Measurements from ENCODE around the gene ATXN1. TPM values are rescaled to one million over a fixed set of nuclear protein-coding genes. Genes with fewer than 3 reads are reported as not detected.

ATXN1 gene
- total RNA-seq, 1 experiment from 2014 or later = 19.7 TPM

GRCh38 chr6:16694781-16695578 lies 66.3 kb downstream of the ATXN1 start:
- Mint-ChIP-seq H3K27ac (ENCODE audit: unreplicated experiment) (no peak overlapping the region), H3K4me3 (ENCODE audit: low read depth, unreplicated experiment) (no peak overlapping the region), H3K9me3 (ENCODE audit: low read depth, unreplicated experiment) (no peaks in the 10 kb centered on the region), H3K36me3 (ENCODE audit: insufficient read depth, unreplicated experiment) (no peaks in the 10 kb centered on the region), H3K27me3 (ENCODE audit: unreplicated experiment) (no peaks in the 10 kb centered on the region), H3K4me1 (ENCODE audit: low read depth, unreplicated experiment) (peaks cover 12% of the 10 kb centered on the region)
- CTCF ChIA-PET = interaction anchor here (0.7 kb wide), 1 partner anchor 60 kb away, joined by 4 read pairs; no protein-coding TSS in a partner anchor
- BruUV-seq (replicated peaks) = no TSS peak
- DNase-seq = no peak
- TF ChIP-seq, protein P1, sequence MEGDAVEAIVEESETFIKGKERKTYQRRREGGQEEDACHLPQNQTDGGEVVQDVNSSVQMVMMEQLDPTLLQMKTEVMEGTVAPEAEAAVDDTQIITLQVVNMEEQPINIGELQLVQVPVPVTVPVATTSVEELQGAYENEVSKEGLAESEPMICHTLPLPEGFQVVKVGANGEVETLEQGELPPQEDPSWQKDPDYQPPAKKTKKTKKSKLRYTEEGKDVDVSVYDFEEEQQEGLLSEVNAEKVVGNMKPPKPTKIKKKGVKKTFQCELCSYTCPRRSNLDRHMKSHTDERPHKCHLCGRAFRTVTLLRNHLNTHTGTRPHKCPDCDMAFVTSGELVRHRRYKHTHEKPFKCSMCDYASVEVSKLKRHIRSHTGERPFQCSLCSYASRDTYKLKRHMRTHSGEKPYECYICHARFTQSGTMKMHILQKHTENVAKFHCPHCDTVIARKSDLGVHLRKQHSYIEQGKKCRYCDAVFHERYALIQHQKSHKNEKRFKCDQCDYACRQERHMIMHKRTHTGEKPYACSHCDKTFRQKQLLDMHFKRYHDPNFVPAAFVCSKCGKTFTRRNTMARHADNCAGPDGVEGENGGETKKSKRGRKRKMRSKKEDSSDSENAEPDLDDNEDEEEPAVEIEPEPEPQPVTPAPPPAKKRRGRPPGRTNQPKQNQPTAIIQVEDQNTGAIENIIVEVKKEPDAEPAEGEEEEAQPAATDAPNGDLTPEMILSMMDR (IDR thresholded peaks at IDR 0.05; ENCODE audit: unreplicated experiment) = no peak
- intact Hi-C loops (cut with micrococcal nuclease; ENCODE audit: unreplicated experiment) = no loop called here

- intact Hi-C loops (cut with micrococcal nuclease; ENCODE audit: unreplicated experiment) = no loop called here
- BruUV-seq (replicated peaks) = no TSS peak
- Mint-ChIP-seq H3K4me3 (ENCODE audit: low read depth, unreplicated experiment) (no peak overlapping the region), H3K4me1 (ENCODE audit: low read depth, unreplicated experiment) (peaks cover 12% of the 10 kb centered on the region), H3K27me3 (ENCODE audit: unreplicated experiment) (no peaks in the 10 kb centered on the region), H3K27ac (ENCODE audit: unreplicated experiment) (no peak overlapping the region), H3K36me3 (ENCODE audit: insufficient read depth, unreplicated experiment) (no peaks in the 10 kb centered on the region), H3K9me3 (ENCODE audit: low read depth, unreplicated experiment) (no peaks in the 10 kb centered on the region)
- CTCF ChIA-PET = no interaction called here
- TF ChIP-seq, protein P1 (IDR thresholded peaks at IDR 0.05; ENCODE audit: unreplicated experiment) = no peak
- no peak for DNase-seq
Observed at GRCh38 chr6:16691324-16691723, 69.9 kb downstream of the ATXN1 start.

DNA sequence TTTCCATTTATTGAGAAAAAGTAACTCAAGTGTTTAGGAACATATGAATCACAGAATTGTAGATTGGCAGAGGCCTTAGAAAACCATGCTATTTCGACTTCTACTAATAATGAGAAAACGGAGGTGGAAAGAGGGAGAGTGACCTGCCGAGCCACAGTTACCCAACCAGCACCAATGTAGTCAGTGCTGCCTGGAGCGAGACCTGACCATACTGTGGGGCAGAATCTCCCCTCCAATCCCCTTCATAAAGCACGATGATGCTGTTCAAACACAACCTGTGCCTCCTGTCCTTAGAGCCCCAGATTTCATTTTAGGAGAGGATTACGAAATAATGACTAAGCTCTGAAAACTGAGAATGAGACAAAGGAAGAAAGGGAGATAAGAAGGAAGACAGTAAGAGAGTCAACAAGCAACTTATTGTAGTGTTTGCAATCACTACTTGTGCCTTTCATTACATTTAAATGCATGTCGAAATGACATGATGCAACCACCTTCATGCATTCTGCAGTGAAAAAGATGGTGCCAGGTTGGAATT lies 70.6 kb downstream of the ATXN1 start:
- intact Hi-C loops (cut with micrococcal nuclease; ENCODE audit: unreplicated experiment) = no loop called here
- DNase-seq = no peak
- Mint-ChIP-seq H3K36me3 (ENCODE audit: insufficient read depth, unreplicated experiment) (no peaks in the 10 kb centered on the region), H3K27ac (ENCODE audit: unreplicated experiment) (no peak overlapping the region), H3K27me3 (ENCODE audit: unreplicated experiment) (no peaks in the 10 kb centered on the region), H3K9me3 (ENCODE audit: low read depth, unreplicated experiment) (no peaks in the 10 kb centered on the region), H3K4me1 (ENCODE audit: low read depth, unreplicated experiment) (peaks cover 12% of the 10 kb centered on the region), H3K4me3 (ENCODE audit: low read depth, unreplicated experiment) (no peak overlapping the region)
- CTCF ChIA-PET = no interaction called here
- no TSS peak for BruUV-seq (replicated peaks)
- TF ChIP-seq, protein P1 (IDR thresholded peaks at IDR 0.05; ENCODE audit: unreplicated experiment) = no peak

DNA sequence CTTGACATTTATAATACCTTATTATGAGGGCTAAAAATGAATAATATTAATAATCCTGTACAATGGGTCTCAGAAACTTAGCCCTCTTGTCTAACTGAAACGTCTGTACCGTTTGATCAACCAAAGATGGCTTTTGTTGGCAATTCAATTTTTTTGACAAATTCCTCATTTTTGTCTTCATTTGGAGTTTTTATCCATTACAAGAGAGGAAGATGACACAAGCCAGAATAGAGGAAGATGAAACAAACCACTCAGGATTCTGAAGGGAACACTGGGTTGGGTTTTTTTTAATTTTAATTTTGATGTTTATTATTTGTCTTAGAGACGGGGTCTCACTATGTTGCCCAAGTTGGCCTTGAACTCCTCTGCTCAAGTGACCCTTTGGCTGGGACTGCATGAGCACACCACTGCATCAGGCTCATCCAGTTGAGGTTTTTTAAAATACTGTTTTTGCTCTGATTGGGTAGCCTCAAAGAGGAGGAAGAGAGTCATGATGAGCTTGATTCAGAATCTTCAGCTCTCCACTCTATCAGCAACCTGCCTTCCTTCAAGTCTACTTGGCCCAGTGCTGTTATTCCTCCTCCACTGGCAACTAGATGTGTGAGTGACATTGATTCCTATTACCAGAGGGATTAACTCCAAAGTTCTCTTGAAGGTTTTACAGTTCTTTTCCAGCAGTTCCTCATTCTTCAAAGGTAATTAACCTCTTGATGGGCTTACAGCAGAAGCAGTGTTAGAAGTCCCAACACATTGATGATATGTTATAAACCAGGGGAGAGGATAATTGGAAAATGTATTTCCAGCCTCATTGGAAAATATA lies 71.3 kb downstream of the ATXN1 start:
- H3K9me3 Mint-ChIP-seq (ENCODE audit: low read depth, unreplicated experiment) = no peaks in the 10 kb centered on the region
- CTCF ChIA-PET = interaction anchor here (0.6 kb wide), 1 partner anchor 164 kb away, joined by 3 read pairs; no protein-coding TSS in a partner anchor
- TF ChIP-seq, protein P1 (IDR thresholded peaks at IDR 0.05; ENCODE audit: unreplicated experiment) = no peak
- no peak overlapping the region for H3K4me3 Mint-ChIP-seq (ENCODE audit: low read depth, unreplicated experiment)
- no peak for DNase-seq
- H3K27me3 Mint-ChIP-seq (ENCODE audit: unreplicated experiment) = no peaks in the 10 kb centered on the region
- no peak overlapping the region for H3K27ac Mint-ChIP-seq (ENCODE audit: unreplicated experiment)
- no peaks in the 10 kb centered on the region for H3K36me3 Mint-ChIP-seq (ENCODE audit: insufficient read depth, unreplicated experiment)
- no TSS peak for BruUV-seq (replicated peaks)
- peaks cover 12% of the 10 kb centered on the region for H3K4me1 Mint-ChIP-seq (ENCODE audit: low read depth, unreplicated experiment)
- intact Hi-C loops (cut with micrococcal nuclease; ENCODE audit: unreplicated experiment) = no loop called here

Measured in Calu3 (cell line).